Kidney capillary endothelial cell (primary cell): ENCODE results near the gene TTC1.
"Not testable (repeated sequence)": the region's sequence is repeated elsewhere in the genome, so short reads cannot be mapped to it uniquely, and the experiment has no call there.

Experiments used
- DNase-seq: peaks from one replicate; pipeline ENCODE4 v3.0.0-alpha.2; 2018; ENCODE audit warnings: low spot score

Gene TTC1, protein sequence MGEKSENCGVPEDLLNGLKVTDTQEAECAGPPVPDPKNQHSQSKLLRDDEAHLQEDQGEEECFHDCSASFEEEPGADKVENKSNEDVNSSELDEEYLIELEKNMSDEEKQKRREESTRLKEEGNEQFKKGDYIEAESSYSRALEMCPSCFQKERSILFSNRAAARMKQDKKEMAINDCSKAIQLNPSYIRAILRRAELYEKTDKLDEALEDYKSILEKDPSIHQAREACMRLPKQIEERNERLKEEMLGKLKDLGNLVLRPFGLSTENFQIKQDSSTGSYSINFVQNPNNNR

DNA sequence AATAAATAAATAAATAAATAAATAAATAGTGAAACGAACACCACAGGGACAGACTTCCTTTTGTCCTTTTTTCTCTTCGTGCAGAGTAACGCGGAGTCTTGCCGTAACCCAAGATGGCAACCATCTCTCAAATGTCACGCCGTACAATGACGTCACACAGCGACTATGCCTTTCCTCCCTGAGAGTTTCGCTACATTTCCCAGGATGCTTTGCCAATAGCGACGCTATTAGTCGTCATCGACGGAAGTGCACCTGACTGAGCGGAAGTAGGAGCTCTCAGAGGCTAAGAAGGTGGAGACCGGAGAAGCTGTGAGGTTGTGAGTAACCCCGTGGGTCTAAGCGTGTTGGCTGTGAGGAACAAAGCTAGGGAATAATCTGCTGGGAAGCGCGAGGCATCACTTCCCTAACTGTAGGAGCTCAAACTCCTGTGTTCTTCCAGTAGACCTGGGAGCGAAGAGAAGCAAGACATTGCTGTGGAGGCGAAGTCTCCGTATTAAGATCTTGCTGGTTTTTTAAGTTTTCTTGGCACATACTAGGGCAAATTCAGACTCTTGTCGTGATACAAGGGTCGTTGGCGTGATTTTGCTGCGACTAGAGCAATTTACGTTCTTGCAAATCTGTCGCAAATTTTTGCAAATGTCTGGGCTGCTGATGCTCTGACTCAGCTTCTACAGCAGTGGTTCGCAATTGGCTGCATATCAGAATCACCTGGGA is at the start of gene TTC1:
Gene TTC1, plus strand, starts transcription at position 263 of the 714 bp plus-strand sequence. CDS start 1,390 bp downstream, outside the sequence.
- DNase-seq, result peak; percentile 98

DNA sequence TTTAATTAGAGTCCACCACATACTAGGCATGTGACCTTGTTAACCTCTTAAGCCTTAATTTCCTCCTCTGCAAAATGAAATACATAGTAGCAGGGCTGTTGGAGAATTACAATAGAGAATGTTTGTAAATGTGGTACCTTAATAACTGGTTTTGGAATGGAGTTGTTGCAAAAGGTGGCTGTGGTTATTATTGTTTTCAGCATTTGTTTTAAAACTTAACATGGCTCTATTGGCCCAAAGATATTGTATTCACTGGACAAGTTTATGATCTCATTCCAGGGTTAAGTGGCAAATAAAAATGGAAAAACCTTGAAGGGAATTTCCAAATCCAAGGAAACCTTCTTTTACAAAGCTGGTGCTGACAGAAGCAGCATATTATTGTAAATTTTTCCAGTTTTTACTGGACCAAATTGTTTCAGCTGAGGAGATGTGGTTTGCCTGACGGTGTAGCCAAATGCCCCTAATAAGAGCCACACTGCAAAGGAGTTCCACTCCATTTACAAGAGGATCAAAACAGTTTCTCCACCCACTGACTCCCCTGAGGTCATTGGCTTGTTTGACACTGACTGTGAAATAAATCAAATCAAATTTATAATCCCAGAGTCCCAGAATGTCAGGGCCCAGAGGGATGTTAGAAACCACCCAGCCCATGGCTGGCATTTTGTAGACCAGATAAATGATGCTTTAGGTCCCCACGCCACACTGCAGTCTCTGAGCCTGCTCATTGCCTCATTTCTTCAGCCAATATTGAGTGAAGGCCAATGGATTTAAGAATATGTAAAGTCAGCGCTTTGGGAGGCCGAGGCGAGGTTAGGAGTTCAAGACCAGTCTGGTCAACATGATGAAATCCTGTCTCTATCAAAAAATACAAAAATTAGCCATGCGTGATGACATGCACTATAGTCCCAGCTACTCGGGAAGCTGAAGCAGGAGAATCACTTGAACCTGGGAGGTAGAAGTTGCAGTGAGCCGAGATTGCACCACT is 47.5 kb upstream of the TTC1 start:
- no peak for DNase-seq

DNA sequence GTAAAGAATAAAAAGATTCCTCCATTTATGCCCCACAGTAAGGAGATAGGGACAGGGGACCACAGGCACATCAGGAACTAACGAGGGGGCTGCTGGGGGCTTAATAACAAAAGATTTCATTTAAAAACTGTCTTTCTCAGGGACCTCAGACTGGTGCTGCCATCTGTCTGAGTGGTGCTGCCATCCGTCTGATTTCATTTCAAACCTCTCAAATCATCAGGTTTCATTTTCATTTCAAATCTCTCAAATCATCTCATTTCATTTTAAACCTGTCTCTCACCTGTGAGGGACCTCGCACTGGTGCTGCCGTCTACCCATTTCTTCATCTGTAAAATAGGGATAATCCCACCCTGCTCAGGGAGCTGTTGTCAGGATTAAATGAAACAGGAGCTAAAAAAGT is 46.7 kb upstream of the TTC1 start:
- no peak for DNase-seq

DNA sequence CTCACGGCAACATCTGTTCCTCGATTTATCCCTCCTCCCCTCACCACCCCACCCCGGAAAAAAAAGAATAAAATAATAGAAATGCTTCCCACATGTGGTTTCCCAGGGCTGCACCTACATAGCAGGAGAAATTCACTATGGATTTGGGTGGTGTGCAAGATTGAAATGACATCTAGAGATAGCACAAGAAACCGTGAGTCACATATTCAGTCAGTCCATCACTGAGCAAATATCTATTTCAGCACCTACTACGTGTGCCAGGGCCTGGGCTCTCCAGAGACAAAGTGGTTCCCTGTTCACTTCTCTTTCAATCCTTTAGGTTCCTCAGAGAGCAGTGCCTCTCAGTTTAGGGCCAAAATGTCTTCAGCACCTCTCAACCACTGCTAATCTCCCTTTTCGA is 45.0 kb upstream of the TTC1 start:
- no peak for DNase-seq

DNA sequence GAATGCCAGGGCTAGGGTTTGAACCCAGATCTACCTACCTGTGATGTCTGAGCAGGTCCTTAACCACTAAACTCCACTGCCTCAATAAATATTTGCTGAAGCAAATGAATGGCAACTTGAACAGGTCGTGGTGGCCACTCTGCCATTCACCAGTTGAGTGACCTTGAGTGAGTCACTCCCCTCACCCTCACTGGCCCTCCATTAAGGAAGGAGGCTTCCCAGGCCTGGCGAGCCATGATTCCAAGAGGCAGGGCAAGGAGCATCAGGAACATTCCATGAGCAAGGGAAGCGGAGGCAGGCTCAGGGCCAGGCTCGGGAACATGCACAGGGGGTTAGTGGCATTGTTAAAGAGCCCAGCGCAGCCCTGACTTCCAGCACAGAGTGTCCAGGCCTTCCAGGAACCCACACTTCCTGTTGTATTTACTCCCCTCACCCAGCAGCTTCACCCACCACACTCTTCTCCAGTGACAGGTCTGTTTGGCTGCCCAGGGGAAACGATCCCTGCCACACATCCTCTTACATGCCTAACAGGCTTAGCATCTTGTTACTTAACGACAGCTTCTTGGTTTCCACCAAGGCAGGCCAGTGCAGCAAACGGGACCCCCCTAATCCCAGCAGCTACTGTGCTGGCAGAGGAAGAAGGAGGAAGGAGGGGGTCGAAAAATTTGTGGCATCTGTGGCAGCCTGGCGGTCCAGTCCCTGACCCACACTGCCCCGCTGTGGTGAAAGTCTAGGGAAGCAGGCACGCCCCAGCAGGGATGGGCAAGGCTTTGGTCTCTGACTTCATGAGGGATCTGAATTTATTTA is 43.7 kb upstream of the TTC1 start:
- peak; percentile 30 for DNase-seq

DNA sequence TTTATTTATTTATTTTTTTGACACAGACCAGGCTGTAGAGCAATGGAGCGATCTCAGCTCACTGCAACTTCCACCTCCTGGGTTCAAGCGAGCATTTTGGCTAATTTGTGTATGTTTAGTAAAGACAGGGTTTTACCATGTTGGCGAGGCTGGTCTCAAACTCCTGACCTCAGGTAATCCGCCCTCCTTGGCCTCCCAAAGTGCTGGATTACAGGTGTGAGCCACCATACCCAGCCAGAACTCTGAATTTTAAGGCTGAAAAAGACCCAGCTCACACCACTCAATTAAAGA is 43.2 kb upstream of the TTC1 start:
- DNase-seq, result not testable (repeated sequence)

DNA sequence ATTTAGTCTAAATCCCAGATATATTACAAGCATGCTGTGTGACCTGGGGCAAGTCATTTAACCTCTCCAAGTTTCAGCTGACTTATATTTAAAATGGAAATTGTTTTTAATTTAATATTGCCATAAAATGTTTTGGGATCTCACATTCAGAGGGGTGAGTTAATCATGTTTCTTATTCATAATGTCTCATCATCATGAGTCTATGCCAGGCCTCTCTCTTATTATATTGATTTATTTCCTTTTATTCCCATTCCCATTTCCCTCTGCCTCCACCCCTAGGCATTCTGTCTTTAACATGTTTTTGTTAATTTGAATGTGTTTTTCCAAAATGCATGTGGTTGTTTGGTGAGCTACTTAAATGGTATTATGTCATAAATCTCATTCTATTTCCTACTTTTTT is 39.0 kb upstream of the TTC1 start:
- DNase-seq, result no peak

DNA sequence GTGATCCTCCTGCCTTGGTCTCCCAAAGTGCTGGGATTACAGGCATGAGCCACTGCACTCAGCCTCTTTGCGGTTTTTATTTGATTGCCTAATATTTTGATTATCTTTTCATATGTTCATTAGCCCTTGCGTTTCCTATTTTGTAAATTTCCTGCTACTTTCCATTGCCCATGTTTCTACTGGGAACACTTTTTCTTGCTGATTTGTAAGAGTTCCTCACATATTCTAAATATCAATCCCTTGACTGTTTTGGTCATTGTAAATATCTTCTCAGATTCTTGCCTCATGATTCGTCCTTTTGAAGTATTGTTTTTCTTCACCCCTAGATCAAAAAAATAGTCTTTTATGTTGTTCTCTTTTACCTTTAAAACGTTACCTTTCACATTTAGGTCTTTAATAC is 37.9 kb upstream of the TTC1 start:
- DNase-seq, result no peak

DNA sequence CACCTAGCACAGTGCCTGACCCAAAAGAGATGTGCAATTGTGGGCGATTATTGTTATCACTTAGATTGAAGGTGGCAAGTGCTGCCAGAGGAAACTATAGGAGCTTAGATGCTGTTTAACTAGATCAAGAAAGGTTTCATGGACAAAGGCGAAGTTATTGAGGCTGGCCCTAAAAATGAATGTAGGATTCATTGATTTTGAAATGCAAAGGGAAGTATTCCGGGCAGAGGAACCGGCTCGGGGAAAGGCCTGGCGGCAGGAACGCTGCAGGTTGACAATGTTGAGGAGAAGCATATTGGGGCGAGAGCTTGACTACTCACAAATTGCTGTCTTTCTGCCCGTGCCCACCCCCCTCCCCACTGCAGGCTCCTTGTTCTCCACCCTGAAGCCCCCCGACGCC is 37.4 kb upstream of the TTC1 start:
- DNase-seq, result no peak

DNA sequence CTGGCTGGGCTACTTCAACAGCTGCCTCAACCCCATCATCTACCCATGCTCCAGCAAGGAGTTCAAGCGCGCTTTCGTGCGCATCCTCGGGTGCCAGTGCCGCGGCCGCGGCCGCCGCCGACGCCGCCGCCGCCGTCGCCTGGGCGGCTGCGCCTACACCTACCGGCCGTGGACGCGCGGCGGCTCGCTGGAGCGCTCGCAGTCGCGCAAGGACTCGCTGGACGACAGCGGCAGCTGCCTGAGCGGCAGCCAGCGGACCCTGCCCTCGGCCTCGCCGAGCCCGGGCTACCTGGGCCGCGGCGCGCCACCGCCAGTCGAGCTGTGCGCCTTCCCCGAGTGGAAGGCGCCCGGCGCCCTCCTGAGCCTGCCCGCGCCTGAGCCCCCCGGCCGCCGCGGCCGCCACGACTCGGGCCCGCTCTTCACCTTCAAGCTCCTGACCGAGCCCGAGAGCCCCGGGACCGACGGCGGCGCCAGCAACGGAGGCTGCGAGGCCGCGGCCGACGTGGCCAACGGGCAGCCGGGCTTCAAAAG is 36.9 kb upstream of the TTC1 start:
- no peak for DNase-seq

DNA sequence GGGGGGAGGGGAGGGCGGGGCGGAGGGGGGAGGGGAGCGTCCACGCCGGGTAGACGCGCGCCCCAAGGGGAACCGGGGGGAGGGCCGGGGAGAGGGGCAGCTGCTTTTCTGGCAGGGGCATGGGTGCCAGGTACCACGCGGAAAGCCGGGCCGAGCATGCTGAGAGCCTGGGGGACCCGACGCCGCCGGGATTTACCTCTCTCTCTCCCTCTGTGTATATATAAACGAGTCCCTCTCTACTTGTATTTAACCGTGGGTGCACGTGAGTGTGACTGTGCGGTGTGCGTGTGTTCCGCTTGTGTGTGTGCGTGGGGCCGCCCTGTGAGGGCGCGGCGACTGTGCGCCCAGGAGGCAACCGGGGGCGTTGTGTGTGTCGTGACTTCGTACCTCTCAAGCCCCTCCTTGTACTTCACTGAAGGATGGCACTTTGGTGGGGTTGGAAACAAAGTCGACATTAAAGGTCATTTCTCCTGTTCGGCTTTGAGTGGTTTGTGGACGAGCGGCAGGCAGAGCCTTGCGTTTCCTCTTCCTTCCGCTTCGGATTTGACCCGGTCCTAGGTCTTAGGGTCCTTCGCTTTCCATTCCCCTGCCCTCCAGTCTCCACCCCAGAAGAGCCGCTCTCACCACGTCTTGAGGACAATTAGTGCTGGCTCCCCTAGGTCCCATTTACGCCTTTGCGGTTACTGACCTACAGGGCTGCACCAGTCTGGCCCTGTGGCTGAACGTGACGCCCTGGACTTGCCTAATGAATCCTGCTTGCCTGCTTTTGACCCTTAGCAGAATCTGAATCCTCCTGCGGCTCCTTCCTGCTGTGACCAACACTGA is 36.2 kb upstream of the TTC1 start:
- DNase-seq, result no peak

DNA sequence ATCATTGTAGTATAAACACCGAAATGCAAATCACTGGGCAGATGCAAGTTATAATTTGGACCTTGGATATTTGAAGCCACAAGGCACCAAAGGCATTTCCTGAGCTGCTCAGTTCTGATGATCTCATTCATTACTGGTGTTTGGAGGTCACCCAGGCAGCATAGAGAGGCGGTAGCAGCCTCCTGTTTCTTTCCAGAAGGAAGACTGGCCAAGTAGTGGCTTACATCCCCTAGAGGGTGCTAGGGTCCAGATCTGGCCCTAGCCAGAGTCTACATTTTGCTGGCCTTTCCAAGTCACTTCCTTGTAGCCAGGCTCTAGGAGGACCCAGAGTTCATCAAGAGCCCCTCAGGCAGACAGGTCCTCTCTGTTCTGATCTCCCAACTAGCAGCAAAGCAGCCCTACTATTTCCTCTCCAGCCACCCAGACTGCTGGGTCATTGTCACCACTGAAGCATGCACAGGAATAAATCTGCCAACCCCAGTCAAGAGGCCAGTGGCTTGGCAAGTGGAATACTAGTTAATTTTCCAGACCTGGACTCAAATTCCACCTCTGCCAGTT is 33.4 kb upstream of the TTC1 start:
- peak; percentile 68 for DNase-seq

DNA sequence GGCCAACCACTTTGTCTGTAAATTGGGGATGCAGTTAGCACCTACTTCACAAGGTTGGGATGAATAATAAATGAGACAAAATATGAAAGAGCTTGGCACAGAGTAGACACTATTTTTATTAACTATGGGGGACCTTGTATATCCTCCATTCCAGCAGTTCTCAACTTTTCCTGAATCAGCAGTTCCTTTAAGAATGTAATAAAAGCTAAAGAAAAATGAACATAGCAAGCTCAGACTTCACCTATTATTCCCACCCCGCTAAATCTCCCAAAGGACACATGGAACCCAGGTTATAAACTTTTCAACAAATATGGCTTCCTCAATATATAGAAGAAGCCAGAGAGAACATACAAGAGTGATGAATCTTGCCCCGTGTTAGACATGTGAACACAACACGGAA is 32.0 kb upstream of the TTC1 start:
- DNase-seq, result no peak

DNA sequence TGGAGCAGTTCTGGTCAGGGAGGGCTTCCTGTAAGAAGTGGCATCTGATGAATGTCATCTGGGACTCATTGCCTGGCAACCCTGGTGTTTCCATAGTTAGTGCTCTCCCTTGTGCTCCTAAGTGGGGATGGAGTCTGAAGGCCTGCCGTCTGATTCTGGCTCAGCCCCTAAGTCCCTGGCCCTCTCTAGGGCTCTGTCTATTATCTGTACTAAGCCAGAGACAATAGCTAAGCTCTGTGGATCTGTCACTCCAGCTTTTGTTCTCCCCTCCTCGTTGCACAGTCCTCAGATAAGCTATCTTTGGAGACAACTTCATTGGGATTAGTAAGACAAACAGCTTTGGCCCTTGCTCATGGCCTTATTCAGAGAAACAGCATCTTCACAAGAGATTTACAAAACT is 30.6 kb upstream of the TTC1 start:
- DNase-seq, result no peak

DNA sequence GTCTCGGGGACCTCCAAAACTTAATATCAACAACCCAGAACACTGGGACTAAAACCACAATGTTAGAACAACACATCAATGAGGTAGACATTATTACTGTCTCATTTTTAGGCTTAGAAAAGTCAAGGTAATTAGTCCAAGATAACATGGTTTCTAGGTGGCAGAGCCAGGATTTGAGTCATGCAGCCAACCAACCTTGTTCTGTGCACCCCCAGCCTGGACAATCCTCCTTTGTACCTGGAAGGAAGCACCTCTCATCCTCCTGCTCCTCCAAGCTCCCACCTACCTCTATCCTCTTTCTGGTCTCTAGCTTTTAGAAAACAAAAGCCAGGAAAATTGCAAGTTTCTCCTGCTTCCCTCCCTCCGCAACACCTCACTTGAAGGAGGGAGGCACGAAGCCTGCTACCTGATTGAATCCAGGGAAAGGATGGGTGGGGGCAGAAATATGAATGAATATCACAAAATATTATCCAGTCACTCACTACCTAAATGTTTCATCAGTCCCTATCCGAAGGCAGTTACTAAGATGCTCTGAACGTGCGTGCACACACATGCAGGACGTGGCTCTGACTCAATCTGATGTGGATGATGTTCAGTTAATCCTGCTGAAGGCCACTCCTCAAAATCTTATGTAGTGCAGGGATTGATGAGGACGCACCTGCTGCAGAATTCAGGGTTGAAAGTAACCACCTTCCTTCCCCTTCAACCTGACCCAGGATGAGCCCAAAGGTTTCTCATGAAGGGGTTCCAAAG is 26.3 kb upstream of the TTC1 start:
- DNase-seq, result no peak

DNA sequence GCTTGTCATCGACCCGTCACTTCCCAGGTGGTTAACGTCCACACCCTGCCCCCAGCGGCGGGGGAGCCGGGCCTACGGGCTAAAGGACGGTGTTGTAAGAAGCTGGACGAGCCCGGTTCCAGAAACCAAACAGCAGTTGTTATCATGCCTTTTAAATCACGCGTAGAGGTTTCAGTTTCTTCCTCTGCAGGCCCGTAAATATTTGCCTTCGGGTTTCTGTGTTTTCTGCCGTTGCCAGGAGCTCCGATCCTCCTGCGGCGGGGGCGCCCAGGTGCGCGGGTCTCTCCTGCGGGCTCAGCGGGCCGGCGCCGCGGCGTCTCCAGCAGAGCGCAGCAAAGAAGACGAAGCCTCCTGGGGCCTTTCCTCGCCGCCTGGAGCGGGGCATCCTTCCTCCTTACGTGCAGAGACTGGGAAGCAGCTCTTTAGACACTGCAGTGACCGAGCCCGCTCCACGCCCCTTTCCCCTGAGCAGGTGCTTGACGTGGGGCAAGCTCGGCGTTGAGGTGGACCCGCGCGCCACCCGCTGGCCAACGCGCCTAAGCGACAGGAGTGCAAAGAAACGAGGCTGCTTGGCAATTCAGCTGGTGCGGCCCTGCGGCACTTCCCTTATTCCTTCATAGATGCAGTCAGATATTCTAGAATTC is 21.8 kb upstream of the TTC1 start:
- peak; percentile 31 for DNase-seq

DNA sequence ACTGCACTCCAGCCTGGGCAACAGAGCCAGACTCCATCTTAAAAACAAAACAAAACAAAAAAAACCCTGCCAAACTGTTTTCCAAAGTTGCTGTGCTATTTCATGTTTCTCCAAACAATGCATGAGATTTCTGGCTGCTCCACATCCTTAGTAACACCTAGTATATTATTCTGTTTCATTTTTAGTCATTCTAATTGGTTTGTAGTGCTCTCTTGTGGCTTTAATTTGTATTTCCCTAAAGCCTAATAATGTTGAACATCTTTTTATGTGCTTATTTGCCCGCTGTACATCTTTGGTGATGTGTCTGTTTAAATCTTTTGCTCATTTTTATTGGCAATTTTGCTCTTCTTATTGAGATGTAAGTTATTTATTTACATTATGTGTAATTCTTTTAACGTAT is 18.4 kb upstream of the TTC1 start:
- DNase-seq, result no peak

DNA sequence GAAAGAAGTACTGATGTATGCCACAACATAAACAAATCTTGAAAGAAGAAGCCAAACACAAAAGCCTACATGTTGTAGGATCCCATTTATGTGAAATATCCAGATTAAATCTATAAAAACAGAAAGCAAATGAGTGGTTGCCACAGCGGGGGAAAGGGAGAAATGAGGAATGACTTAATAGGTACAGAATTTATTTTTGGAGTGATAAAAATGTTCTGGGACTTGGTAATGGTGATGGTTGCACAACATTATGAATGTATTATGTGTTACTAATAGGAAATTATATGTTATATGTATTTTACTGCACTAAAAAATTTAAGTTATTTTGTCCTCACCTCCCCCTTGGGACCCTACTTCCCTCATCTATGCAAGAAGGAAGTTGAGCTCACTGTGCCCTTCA is 16.4 kb upstream of the TTC1 start:
- no peak for DNase-seq

DNA sequence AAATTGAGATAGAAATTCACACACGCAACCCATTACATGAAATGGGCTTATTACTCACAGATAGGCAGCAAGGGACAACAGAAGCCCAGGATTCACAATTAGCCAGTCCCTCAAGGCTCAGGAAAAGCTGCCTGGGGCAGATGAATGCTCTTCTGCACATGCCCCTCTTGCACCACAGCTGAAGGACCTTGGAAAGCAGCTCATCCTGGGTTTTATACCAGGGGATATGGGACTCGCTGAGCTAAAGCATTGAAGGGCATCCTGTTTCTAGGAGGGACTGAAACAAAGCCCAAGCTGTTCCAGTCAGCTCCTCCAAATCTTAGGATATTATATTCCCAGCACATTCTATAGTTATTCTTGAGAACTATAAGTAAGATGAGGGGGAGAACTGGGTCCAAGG is 15.7 kb upstream of the TTC1 start:
- DNase-seq, result no peak
